ENCODE results near the gene XCR1.
"Not testable (repeated sequence)": the region's sequence is repeated elsewhere in the genome, so short reads cannot be mapped to it uniquely, and the experiment has no call there.

Gene XCR1

DNA sequence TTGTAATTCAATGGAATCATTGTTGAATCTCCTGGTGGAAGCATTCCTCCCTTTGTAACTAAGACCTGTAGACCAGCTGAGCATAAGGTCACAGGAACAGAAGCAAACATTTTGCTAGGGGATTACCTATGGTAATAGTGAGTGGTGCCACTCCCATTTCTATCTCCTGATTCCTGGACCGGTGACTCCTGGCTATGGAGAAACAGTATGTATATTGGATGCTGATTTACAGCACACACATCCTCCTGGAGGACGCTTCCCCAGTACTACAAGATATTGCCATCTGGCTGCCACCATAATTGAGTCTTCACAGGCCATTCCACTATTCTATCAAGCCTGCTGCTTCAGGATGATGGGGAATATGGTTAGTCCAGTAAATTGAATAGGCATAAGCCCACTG lies 33.3 kb upstream of the XCR1 start:
- no peak for DNase-seq (ENCODE audit: low read depth)
- no peak overlapping the region for H3K4me3 ChIP-seq (ENCODE audit: control insufficient read depth, low read depth, low read length)
- TF ChIP-seq, protein P1, sequence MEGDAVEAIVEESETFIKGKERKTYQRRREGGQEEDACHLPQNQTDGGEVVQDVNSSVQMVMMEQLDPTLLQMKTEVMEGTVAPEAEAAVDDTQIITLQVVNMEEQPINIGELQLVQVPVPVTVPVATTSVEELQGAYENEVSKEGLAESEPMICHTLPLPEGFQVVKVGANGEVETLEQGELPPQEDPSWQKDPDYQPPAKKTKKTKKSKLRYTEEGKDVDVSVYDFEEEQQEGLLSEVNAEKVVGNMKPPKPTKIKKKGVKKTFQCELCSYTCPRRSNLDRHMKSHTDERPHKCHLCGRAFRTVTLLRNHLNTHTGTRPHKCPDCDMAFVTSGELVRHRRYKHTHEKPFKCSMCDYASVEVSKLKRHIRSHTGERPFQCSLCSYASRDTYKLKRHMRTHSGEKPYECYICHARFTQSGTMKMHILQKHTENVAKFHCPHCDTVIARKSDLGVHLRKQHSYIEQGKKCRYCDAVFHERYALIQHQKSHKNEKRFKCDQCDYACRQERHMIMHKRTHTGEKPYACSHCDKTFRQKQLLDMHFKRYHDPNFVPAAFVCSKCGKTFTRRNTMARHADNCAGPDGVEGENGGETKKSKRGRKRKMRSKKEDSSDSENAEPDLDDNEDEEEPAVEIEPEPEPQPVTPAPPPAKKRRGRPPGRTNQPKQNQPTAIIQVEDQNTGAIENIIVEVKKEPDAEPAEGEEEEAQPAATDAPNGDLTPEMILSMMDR (IDR thresholded peaks at IDR 0.05; ENCODE audit: control insufficient read depth, insufficient read depth, low read depth, low read length, missing control alignments) = no peak

GRCh38 chr3:46059432-46059831 lies 32.1 kb upstream of the XCR1 start:
- TF ChIP-seq, protein P1 (IDR thresholded peaks at IDR 0.05; ENCODE audit: control insufficient read depth, insufficient read depth, low read depth, low read length, missing control alignments) = no peak
- H3K4me3 ChIP-seq (ENCODE audit: control insufficient read depth, low read depth, low read length) = no peak overlapping the region
- no peak for DNase-seq (ENCODE audit: low read depth)

- TF ChIP-seq, protein P1 (IDR thresholded peaks at IDR 0.05; ENCODE audit: control insufficient read depth, insufficient read depth, low read depth, low read length, missing control alignments) = no peak
- no peak overlapping the region for H3K4me3 ChIP-seq (ENCODE audit: control insufficient read depth, low read depth, low read length)
- DNase-seq (ENCODE audit: low read depth) = no peak
Measured at GRCh38 chr3:46058981-46059380, 31.7 kb upstream of the XCR1 start.

GRCh38 chr3:46057716-46058115 lies 30.4 kb upstream of the XCR1 start:
- TF ChIP-seq, protein P1 (IDR thresholded peaks at IDR 0.05; ENCODE audit: control insufficient read depth, insufficient read depth, low read depth, low read length, missing control alignments) = no peak
- no peak for DNase-seq (ENCODE audit: low read depth)
- H3K4me3 ChIP-seq (ENCODE audit: control insufficient read depth, low read depth, low read length) = no peak overlapping the region

DNA sequence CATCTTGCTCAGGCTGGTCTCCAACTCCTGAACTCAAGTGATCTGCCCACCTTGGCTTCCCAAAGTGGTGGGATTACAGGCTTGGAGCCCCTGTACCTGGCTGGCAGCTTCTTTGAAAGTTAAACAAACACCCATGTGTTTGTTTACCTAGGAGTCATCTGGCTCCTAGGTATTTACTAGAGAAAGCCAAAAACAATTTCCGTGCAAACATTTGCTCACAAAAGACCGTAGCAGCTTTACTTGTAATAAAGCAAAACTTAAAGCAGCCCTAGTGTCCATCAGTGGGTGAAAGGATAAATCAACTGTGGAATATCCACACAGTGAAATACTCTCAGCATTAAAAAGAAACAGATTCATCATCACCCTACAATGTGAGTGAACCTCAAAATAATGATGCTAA lies 29.4 kb upstream of the XCR1 start:
- no peak overlapping the region for H3K4me3 ChIP-seq (ENCODE audit: control insufficient read depth, low read depth, low read length)
- TF ChIP-seq, protein P1 (IDR thresholded peaks at IDR 0.05; ENCODE audit: control insufficient read depth, insufficient read depth, low read depth, low read length, missing control alignments) = no peak
- DNase-seq (ENCODE audit: low read depth) = no peak

GRCh38 chr3:46053761-46054515 lies 26.7 kb upstream of the XCR1 start:
- DNase-seq (ENCODE audit: low read depth) = not testable (repeated sequence)

DNA sequence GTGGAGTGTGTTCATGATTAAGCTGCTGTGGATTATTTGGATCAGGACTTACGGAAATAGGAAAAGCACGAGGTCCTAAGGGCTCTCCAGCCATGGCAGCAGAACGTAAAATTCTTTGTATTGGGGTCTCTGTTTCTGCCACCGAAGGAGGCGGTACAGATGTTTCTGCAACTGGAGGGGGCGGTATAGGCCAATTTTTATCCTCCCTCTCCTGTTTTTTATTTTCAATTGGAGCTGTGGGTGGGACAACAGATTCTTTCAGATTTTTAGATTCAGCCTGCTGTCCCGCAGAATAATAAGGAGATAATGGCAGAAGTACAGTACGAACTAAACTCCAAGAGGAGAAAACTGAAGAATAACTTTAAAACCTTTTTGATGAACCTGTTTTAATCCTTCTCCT lies 26.0 kb upstream of the XCR1 start:
- not testable (repeated sequence) for H3K4me3 ChIP-seq (ENCODE audit: control insufficient read depth, low read depth, low read length)

More at GRCh38 chr3:46053761-46054515, 26.7 kb upstream of the XCR1 start:
- H3K4me3 ChIP-seq (ENCODE audit: control insufficient read depth, low read depth, low read length) = not testable (repeated sequence)

DNA sequence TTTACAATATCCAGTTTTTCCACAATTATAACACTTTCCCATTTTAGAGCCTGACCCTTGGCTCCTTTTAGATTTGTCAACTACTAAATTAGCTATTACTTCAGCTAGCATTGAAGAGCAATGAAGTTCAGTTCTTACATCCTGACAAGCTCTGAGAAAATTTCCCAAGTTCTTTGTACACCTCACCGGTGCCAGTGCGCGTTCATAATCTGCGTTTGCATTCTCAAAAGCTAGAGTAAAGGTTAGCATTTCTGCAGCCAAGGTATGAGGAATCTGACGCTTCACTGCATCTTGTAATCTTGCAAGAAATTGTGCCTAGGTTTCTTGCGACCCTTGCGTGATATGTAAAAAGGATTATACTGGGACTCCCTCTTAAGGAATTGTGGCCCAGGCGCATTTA lies 25.2 kb upstream of the XCR1 start:
- DNase-seq (ENCODE audit: low read depth) = no peak
- no peak overlapping the region for H3K4me3 ChIP-seq (ENCODE audit: control insufficient read depth, low read depth, low read length)
- TF ChIP-seq, protein P1 (IDR thresholded peaks at IDR 0.05; ENCODE audit: control insufficient read depth, insufficient read depth, low read depth, low read length, missing control alignments) = no peak

More for the DNA sequence above, 26.0 kb upstream of the XCR1 start:
- not testable (repeated sequence) for DNase-seq (ENCODE audit: low read depth)

Measured in AG09309 (cell line).